Measurements from ENCODE around the gene ZFP92. TPM values are rescaled to one million over a fixed set of nuclear protein-coding genes. Genes with fewer than 3 reads are reported as not detected.

ZFP92 gene
- total RNA-seq, 4 donors from 2014 or later = 1.5 to 3.8 (median 2.0) TPM

DNA sequence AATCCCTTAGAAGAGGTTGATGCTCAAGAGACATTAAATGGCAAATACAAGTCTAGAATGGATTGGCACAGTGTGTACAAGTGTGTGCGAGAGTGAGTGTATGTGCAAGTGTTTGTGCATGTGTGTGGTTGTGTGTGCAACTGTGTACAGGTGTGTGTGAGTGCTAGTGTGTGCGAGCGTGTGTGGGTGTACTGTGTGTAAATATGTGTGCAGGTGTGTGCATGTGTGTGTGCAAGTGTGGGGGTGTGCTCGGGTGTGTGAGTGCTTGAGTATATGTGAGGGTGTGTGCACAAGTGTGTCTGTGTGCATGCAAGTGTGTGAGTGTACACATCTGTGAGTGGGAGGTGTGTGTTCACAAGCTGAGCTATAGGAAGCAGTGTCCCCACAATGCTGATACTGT lies 28.7 kb downstream of the ZFP92 start:
- TF ChIP-seq, protein P1, sequence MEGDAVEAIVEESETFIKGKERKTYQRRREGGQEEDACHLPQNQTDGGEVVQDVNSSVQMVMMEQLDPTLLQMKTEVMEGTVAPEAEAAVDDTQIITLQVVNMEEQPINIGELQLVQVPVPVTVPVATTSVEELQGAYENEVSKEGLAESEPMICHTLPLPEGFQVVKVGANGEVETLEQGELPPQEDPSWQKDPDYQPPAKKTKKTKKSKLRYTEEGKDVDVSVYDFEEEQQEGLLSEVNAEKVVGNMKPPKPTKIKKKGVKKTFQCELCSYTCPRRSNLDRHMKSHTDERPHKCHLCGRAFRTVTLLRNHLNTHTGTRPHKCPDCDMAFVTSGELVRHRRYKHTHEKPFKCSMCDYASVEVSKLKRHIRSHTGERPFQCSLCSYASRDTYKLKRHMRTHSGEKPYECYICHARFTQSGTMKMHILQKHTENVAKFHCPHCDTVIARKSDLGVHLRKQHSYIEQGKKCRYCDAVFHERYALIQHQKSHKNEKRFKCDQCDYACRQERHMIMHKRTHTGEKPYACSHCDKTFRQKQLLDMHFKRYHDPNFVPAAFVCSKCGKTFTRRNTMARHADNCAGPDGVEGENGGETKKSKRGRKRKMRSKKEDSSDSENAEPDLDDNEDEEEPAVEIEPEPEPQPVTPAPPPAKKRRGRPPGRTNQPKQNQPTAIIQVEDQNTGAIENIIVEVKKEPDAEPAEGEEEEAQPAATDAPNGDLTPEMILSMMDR (IDR thresholded peaks at IDR 0.05) = no peak
- TF ChIP-seq EP300 (IDR thresholded peaks at IDR 0.05) (no peak), POLR2AphosphoS5 (IDR thresholded peaks at IDR 0.05) (no peak), POLR2A (IDR thresholded peaks at IDR 0.05) (no peak)
- no peak for ATAC-seq
- H3K27me3 ChIP-seq = peaks cover 11% of the 10 kb centered on the region
- H3K9me3 ChIP-seq = no peaks in the 10 kb centered on the region
- 84 to 100% methylated on average over 1 to 4 of the region's 4 CpGs for WGBS, 2 donors (ENCODE audit: low coverage in 1 of 2)
- no peak overlapping the region for H3K27ac ChIP-seq
- H3K4me1 ChIP-seq = no peaks in the 10 kb centered on the region
- no peak overlapping the region for H3K4me3 ChIP-seq
- H3K36me3 ChIP-seq = no peaks in the 10 kb centered on the region

DNA sequence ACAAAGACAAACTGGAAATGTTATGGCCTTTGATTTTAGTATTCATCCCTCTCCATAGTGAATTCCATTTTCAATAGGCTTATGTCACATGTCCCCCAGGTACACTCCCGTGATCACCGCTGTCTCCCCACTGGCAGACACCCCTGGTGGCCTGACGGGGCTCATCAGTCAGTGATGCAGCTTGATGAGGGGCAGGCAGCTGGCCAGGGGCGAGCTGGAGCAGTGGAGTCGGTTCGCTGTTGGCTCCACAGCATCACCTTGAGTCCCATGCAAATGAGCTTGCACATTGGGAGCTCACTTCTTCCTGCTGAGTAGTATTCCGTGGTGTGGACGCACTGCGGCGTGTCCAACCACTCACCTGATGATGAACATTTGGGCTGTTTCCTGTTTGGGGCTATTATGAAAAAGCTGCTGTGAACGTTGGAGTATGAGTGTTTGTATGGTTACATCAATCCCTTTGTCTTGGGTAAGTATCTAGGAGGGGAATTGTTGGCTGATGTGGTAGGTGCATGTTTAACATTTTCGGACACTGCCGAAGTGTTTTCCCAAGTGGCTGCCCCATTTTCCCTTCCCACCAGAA lies 29.4 kb downstream of the ZFP92 start:
- H3K9me3 ChIP-seq = no peaks in the 10 kb centered on the region
- no peaks in the 10 kb centered on the region for H3K4me1 ChIP-seq
- WGBS, 2 donors (ENCODE audit: low coverage in 1 of 2) = 58 to 67% methylated on average over 2 to 4 of the region's 13 CpGs
- H3K4me3 ChIP-seq = no peak overlapping the region
- peaks cover 11% of the 10 kb centered on the region for H3K27me3 ChIP-seq
- ATAC-seq = no peak
- H3K27ac ChIP-seq = no peak overlapping the region
- TF ChIP-seq EP300 (IDR thresholded peaks at IDR 0.05) (no peak), POLR2AphosphoS5 (IDR thresholded peaks at IDR 0.05) (no peak), POLR2A (IDR thresholded peaks at IDR 0.05) (no peak)
- TF ChIP-seq, protein P1 (IDR thresholded peaks at IDR 0.05) = no peak
- H3K36me3 ChIP-seq = no peaks in the 10 kb centered on the region

DNA sequence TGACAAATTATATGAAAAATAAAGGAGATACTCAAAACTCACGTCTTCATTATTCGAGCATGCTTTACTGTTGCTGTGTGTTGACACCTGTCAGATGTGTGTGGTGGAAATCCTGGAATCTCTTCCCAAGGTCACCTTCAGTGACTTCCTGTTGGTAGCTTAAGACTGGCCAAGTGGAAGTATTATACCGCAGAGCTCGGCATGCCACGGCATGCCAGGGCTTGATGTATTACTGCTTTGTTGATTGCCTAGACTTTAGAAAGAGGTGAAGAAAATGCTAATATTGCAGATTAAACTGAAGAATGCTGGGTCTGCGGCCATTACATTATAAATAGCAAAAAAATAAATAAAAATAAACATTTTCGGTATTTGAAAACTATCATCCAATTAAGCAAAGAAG lies 30.0 kb downstream of the ZFP92 start:
- WGBS, 2 donors (ENCODE audit: low coverage in 1 of 2) = 58 to 74% methylated on average over 3 to 6 of the region's 7 CpGs
- Histone ChIP-seq H3K4me1 (no peaks in the 10 kb centered on the region), H3K36me3 (no peaks in the 10 kb centered on the region), H3K4me3 (no peak overlapping the region), H3K9me3 (no peaks in the 10 kb centered on the region), H3K27me3 (peaks cover 11% of the 10 kb centered on the region), H3K27ac (no peak overlapping the region)
- TF ChIP-seq POLR2A (IDR thresholded peaks at IDR 0.05) (no peak), POLR2AphosphoS5 (IDR thresholded peaks at IDR 0.05) (no peak), EP300 (IDR thresholded peaks at IDR 0.05) (no peak)
- TF ChIP-seq, protein P1 (IDR thresholded peaks at IDR 0.05) = no peak
- ATAC-seq = no peak

DNA sequence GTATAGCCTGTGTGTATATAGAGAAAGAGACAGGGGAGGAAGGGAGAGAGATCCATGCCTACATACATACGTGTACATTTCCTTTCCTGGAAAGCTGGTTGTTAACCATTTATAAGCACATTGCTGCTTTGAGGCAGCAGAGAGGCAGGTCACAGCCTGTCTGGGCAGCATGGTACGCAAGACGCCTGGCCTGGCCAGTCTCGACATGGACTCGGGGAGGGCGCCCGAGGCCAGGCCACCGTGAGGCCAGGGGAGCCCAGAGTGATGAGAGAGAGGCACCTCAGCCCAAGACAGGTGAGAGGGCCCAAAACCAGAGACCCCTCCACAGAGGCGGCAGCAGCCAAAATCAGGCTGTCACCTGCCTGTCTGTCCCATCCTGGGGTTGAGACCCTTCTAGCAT lies 30.7 kb downstream of the ZFP92 start:
- H3K4me1 ChIP-seq = no peaks in the 10 kb centered on the region
- 0 to 66% methylated on average over 1 to 8 of the region's 9 CpGs for WGBS, 2 donors (ENCODE audit: low coverage in 1 of 2)
- TF ChIP-seq POLR2AphosphoS5 (IDR thresholded peaks at IDR 0.05) (no peak), EP300 (IDR thresholded peaks at IDR 0.05) (no peak), POLR2A (IDR thresholded peaks at IDR 0.05) (no peak)
- H3K27me3 ChIP-seq = peaks cover 11% of the 10 kb centered on the region
- H3K9me3 ChIP-seq = no peaks in the 10 kb centered on the region
- no peak for ATAC-seq
- no peak overlapping the region for H3K4me3 ChIP-seq
- H3K36me3 ChIP-seq = no peaks in the 10 kb centered on the region
- no peak overlapping the region for H3K27ac ChIP-seq

DNA sequence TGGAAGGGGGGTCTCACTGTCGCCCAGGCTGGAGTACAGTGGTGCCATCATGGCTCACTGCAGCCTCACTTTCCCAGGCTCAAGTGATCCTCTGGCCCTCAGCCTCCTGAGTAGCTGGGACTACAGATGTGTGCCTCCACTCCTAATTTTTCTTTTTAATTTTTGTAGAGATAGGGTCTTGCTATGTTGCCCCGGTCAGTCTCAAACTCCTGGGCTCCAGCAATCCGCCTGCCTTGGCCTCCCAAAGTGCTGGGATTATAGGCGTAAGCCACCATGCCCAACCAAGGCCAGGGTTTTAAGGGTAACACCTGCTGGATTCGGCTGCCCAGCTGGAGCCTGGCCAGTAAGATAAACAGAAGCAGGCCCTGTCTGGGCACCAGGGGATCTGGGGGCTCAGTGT lies 31.2 kb downstream of the ZFP92 start:
- TF ChIP-seq POLR2AphosphoS5 (IDR thresholded peaks at IDR 0.05) (no peak), POLR2A (IDR thresholded peaks at IDR 0.05) (no peak), EP300 (IDR thresholded peaks at IDR 0.05) (no peak)
- TF ChIP-seq, protein P1 (IDR thresholded peaks at IDR 0.05) = no peak
- ATAC-seq = no peak
- Histone ChIP-seq H3K27ac (no peak overlapping the region), H3K4me3 (no peak overlapping the region), H3K4me1 (no peaks in the 10 kb centered on the region), H3K9me3 (no peaks in the 10 kb centered on the region), H3K36me3 (no peaks in the 10 kb centered on the region), H3K27me3 (peaks cover 11% of the 10 kb centered on the region)
- WGBS, 2 donors (ENCODE audit: low coverage in 1 of 2) = 83% methylated on average over 1 of the region's 5 CpGs; no CpG with 5 or more reads in 1 of the 2 donors

All from gastroesophageal sphincter (tissue), 4 donors.